ENCODE results near the gene GLRA3.

GRCh38 chr4:174871407-174871806 lies 42.4 kb upstream of the GLRA3 start:
- TF ChIP-seq POLR2A (IDR thresholded peaks at IDR 0.05; ENCODE audit: low read depth, low read length) (no peak), TAF1 (IDR thresholded peaks at IDR 0.05; ENCODE audit: borderline replicate concordance, low read depth, low read length) (no peak)

Measured in GM12892 (cell line).